ENCODE results near the gene ABHD12.

GRCh38 chr20:25276533-25277050 is 114.0 kb downstream of the ABHD12 start:
- no peak for TF ChIP-seq CTCF (IDR thresholded peaks at IDR 0.05)
- TF ChIP-seq POLR2A (IDR thresholded peaks at IDR 0.05) = no peak
- no peak for TF ChIP-seq POLR2AphosphoS5 (IDR thresholded peaks at IDR 0.05)
